ENCODE data around the gene ARMC10.

DNA sequence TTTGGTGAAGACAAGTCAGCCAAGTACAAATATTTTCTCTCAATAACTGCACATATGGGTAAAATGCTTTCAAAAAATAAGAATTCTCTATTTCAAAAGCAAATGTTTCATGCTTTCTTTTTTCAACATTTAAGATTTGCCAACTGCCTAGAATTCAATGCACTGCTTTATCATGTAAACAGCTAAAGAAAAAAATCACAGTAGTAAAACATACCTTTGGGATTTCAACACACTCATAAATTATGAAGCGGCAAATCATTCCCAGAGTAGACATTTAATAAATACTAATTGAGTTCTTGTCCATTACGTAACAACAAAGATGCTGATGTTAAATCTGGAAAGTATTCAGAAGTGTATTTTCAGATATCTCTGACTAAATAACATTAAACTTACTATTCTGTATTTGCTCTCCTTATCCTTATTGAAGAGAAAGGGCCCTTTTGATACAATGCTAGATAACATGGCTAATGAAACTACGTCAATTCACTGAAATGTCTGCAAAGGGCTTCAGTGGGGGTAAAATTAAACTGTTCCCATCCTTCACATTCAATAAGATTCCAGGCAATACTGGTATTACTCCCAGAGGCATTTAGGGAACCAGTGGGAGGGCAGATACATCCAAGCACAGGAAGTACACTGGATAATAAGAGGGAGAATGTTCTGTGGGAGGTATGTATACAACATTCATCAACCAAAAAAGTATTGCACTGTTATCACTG lies 60.1 kb downstream of the ARMC10 start:
- TF ChIP-seq POLR2AphosphoS5 (IDR thresholded peaks at IDR 0.05; ENCODE audit: insufficient read depth, low read depth, low read length) (no peak), POLR2A (IDR thresholded peaks at IDR 0.05; ENCODE audit: low read depth, low read length) (no peak), FOS (IDR thresholded peaks at IDR 0.05; ENCODE audit: borderline replicate concordance, insufficient read depth, low read length) (no peak), MYC (IDR thresholded peaks at IDR 0.05; ENCODE audit: low read depth, low read length) (no peak), EZH2 (IDR thresholded peaks at IDR 0.05; ENCODE audit: borderline replicate concordance, low read depth, low read length, severe bottlenecking) (no peak)
- TF ChIP-seq, protein P1, sequence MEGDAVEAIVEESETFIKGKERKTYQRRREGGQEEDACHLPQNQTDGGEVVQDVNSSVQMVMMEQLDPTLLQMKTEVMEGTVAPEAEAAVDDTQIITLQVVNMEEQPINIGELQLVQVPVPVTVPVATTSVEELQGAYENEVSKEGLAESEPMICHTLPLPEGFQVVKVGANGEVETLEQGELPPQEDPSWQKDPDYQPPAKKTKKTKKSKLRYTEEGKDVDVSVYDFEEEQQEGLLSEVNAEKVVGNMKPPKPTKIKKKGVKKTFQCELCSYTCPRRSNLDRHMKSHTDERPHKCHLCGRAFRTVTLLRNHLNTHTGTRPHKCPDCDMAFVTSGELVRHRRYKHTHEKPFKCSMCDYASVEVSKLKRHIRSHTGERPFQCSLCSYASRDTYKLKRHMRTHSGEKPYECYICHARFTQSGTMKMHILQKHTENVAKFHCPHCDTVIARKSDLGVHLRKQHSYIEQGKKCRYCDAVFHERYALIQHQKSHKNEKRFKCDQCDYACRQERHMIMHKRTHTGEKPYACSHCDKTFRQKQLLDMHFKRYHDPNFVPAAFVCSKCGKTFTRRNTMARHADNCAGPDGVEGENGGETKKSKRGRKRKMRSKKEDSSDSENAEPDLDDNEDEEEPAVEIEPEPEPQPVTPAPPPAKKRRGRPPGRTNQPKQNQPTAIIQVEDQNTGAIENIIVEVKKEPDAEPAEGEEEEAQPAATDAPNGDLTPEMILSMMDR (IDR thresholded peaks at IDR 0.05; ENCODE audit: extremely low read depth in 1 of 2, insufficient read depth in 1 of 2, low read depth in 1 of 2, low read length in 2 of 2) = no peak
- TF ChIP-seq, protein P2, sequence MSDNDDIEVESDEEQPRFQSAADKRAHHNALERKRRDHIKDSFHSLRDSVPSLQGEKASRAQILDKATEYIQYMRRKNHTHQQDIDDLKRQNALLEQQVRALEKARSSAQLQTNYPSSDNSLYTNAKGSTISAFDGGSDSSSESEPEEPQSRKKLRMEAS (IDR thresholded peaks at IDR 0.05; ENCODE audit: insufficient read depth, insufficient read length) = no peak

Data from endothelial cell of umbilical vein (primary cell).